WTC11 (cell line): ENCODE results near the gene CHERP. TPM values are rescaled to one million over a fixed set of nuclear protein-coding genes. Genes with fewer than 3 reads are reported as not detected.

Source experiments
- ATAC-seq: fragments of 200-7000 bp; cut with Tn5 transposase; 2 replicates; pipeline ENCODE4 v1.10.0; 2021; ENCODE audit warnings: mild to moderate bottlenecking, moderate library complexity
- CTCF ChIA-PET: fragments of 300-600 bp; sonication (Branson Sonifier 250); formaldehyde crosslinking; loops from one replicate; lab custom pipeline; 2021; ENCODE audit warnings: antibody characterized with exemption; lab: Charles Lee
- POLR2A ChIA-PET: fragments of 350-600 bp; sonication (Branson Sonifier 250); formaldehyde crosslinking; loops from one replicate; lab custom pipeline; 2021; ENCODE audit warnings: antibody characterized with exemption; lab: Charles Lee
- DNase-seq: peaks from one replicate; pipeline ENCODE4 v3.0.0; 2021; ENCODE audit warnings: low spot score
- H3K27ac Mint-ChIP-seq: 2 replicates; pipeline ENCODE4 v1.8.0; 2021; ENCODE audit warnings: mixed read lengths
- H3K27me3 Mint-ChIP-seq: 2 replicates; pipeline ENCODE4 v1.8.0; 2021; ENCODE audit warnings: low read depth, mild to moderate bottlenecking, moderate library complexity, mixed read lengths
- H3K36me3 Mint-ChIP-seq: 2 replicates; pipeline ENCODE4 v1.8.0; 2021; ENCODE audit warnings: mixed read lengths
- H3K4me1 Mint-ChIP-seq: 2 replicates; pipeline ENCODE4 v1.8.0; 2022; ENCODE audit warnings: mixed read lengths
- H3K4me3 Mint-ChIP-seq: 2 replicates; pipeline ENCODE4 v1.8.0; 2021; ENCODE audit warnings: mild to moderate bottlenecking, moderate library complexity, mixed read lengths
- H3K9me3 Mint-ChIP-seq: 2 replicates; pipeline ENCODE4 v1.8.0; 2021; ENCODE audit warnings: mixed read lengths
- CDX4 ChIP-seq: fragments of 250-450 bp; sonication (Bioruptor Pico); IDR thresholded peaks from 2 replicates; pipeline ENCODE4 v1.9.0; 2021; ENCODE audit warnings: moderate library complexity, mild to moderate bottlenecking, inconsistent platforms, borderline replicate concordance
- CREM ChIP-seq: sonication (generic); formaldehyde crosslinking; IDR thresholded peaks from 2 replicates; pipeline ENCODE4 v1.8.1; 2022; ENCODE audit warnings: mild to moderate bottlenecking, missing genetic modification reagents, moderate library complexity
- E2F1 ChIP-seq: sonication (generic); formaldehyde crosslinking; IDR thresholded peaks from 2 replicates; pipeline ENCODE4 v1.8.0; 2022; ENCODE audit warnings: mild to moderate bottlenecking, missing genetic modification reagents
- ETV6 ChIP-seq: sonication (generic); formaldehyde crosslinking; IDR thresholded peaks from 2 replicates; pipeline ENCODE4 v1.8.1; 2022; ENCODE audit warnings: mild to moderate bottlenecking, missing genetic modification reagents
- JAZF1 ChIP-seq: fragments of 250-450 bp; sonication (Bioruptor Pico); IDR thresholded peaks from 2 replicates; pipeline ENCODE4 v1.9.0; 2021; ENCODE audit warnings: moderate library complexity, mild to moderate bottlenecking, inconsistent platforms
- MLX ChIP-seq: sonication (generic); formaldehyde crosslinking; IDR thresholded peaks from 2 replicates; pipeline ENCODE4 v1.8.1; 2023; ENCODE audit warnings: mild to moderate bottlenecking, missing genetic modification reagents, moderate library complexity
- NFE2L1 ChIP-seq: sonication (generic); formaldehyde crosslinking; IDR thresholded peaks from 2 replicates; pipeline ENCODE4 v1.8.1; 2023; ENCODE audit warnings: missing genetic modification reagents
- NR3C1 ChIP-seq: sonication (generic); formaldehyde crosslinking; conservative IDR thresholded peaks from 2 replicates; pipeline ENCODE4 v1.8.1; 2023; ENCODE audit warnings: low read depth, mild to moderate bottlenecking, missing genetic modification reagents
- PRDM15 ChIP-seq: sonication (generic); formaldehyde crosslinking; IDR thresholded peaks from 2 replicates; pipeline ENCODE4 v1.8.0; 2022; ENCODE audit warnings: missing genetic modification reagents
- PREB ChIP-seq: sonication (generic); formaldehyde crosslinking; IDR thresholded peaks from 2 replicates; pipeline ENCODE4 v1.8.1; 2022; ENCODE audit warnings: mild to moderate bottlenecking, missing genetic modification reagents, moderate library complexity, borderline replicate concordance
- PRRX2 ChIP-seq: fragments of 250-450 bp; sonication (Bioruptor Pico); IDR thresholded peaks from 2 replicates; pipeline ENCODE4 v1.8.0; 2021; ENCODE audit warnings: mild to moderate bottlenecking
- RELA ChIP-seq: sonication (generic); formaldehyde crosslinking; IDR thresholded peaks from 2 replicates; pipeline ENCODE4 v1.8.1; 2022; ENCODE audit warnings: missing genetic modification reagents, mild to moderate bottlenecking, borderline replicate concordance
- SMAD4 ChIP-seq: sonication (generic); formaldehyde crosslinking; IDR thresholded peaks from 2 replicates; pipeline ENCODE4 v1.8.0; 2022; ENCODE audit warnings: mild to moderate bottlenecking, missing genetic modification reagents
- SOX15 ChIP-seq: fragments of 250-450 bp; sonication (Bioruptor Pico); IDR thresholded peaks from 2 replicates; pipeline ENCODE4 v1.9.0; 2021; ENCODE audit warnings: mild to moderate bottlenecking
- SP1 ChIP-seq: sonication (generic); formaldehyde crosslinking; conservative IDR thresholded peaks from 2 replicates; pipeline ENCODE4 v1.8.1; 2022; ENCODE audit warnings: missing genetic modification reagents
- USF2 ChIP-seq: sonication (generic); formaldehyde crosslinking; IDR thresholded peaks from 2 replicates; pipeline ENCODE4 v1.8.1; 2023; ENCODE audit warnings: mild to moderate bottlenecking, missing genetic modification reagents, moderate library complexity
- ZNF138 ChIP-seq: sonication (generic); formaldehyde crosslinking; conservative IDR thresholded peaks from 2 replicates; pipeline ENCODE4 v1.8.1; 2022; ENCODE audit warnings: mild to moderate bottlenecking, moderate library complexity, missing genetic modification reagents
- ZNF317 ChIP-seq: sonication (generic); formaldehyde crosslinking; IDR thresholded peaks from 2 replicates; pipeline ENCODE4 v1.8.1; 2023; ENCODE audit warnings: low read depth, mild to moderate bottlenecking, moderate library complexity, missing genetic modification reagents, borderline replicate concordance
- ZNF512 ChIP-seq: sonication (generic); formaldehyde crosslinking; IDR thresholded peaks from 2 replicates; pipeline ENCODE4 v1.8.1; 2022; ENCODE audit warnings: missing genetic modification reagents, borderline replicate concordance
- total RNA-seq: library from RNA; stranded (reverse); gene quantifications from 3 replicates; pipeline ENCODE4 v1.2.3, GENCODE V29; 2021

The CHERP gene
- total RNA-seq, 1 experiment from 2014 or later, result 98.7 TPM

GRCh38 chr19:16577531-16577985, 35.3 kb upstream of the CHERP start:
- ChIA-PET CTCF (interaction anchor here (1.1 kb wide), 1 partner anchor 10 kb away, joined by 3 read pairs; no protein-coding TSS in a partner anchor), POLR2A (no interaction called here)
- no peaks in the 10 kb centered on the region for H3K27me3 Mint-ChIP-seq
- peaks cover 12% of the 10 kb centered on the region for H3K36me3 Mint-ChIP-seq
- H3K4me1 Mint-ChIP-seq, result peaks cover 7% of the 10 kb centered on the region
- no peak overlapping the region for H3K4me3 Mint-ChIP-seq
- H3K27ac Mint-ChIP-seq, result no peak overlapping the region
- H3K9me3 Mint-ChIP-seq, result no peaks in the 10 kb centered on the region
- no peak for DNase-seq
- ATAC-seq, result no peak
- TF ChIP-seq SMAD4 (CRISPR knock-in tag) (no peak), E2F1 (CRISPR knock-in tag) (no peak), SOX15 (CRISPR knock-in tag) (no peak), CREM (CRISPR knock-in tag) (no peak), JAZF1 (CRISPR knock-in tag) (no peak), PRDM15 (CRISPR knock-in tag) (no peak), RELA (CRISPR knock-in tag) (no peak), ZNF138 (CRISPR knock-in tag) (no peak), NFE2L1 (CRISPR knock-in tag) (no peak), ZNF512 (CRISPR knock-in tag) (no peak), PREB (CRISPR knock-in tag) (no peak), CDX4 (CRISPR knock-in tag) (no peak), ZNF317 (CRISPR knock-in tag) (no peak), USF2 (CRISPR knock-in tag) (no peak), NR3C1 (CRISPR knock-in tag) (no peak), ETV6 (no peak), MLX (CRISPR knock-in tag) (no peak), SP1 (CRISPR knock-in tag) (no peak), PRRX2 (CRISPR knock-in tag) (no peak)
